Activated CD4-positive, alpha-beta T cell treated with anti-CD3 and anti-CD28 coated beads, Interleukin-2, amount 50 U/mL, for 48 hours (primary cell): Measurements from ENCODE around the gene GPR146.
A peak's percentile ranks its signal among the peaks of the same experiment; 100 is the strongest.
"Not testable (repeated sequence)": the region's sequence is repeated elsewhere in the genome, so short reads cannot be mapped to it uniquely, and the experiment has no call there.

Experiments
- DNase-seq, 2 experiments: peaks; one replicate each; pipeline ENCODE4 v3.0.0-alpha.2; 2020

The GPR146 gene, protein sequence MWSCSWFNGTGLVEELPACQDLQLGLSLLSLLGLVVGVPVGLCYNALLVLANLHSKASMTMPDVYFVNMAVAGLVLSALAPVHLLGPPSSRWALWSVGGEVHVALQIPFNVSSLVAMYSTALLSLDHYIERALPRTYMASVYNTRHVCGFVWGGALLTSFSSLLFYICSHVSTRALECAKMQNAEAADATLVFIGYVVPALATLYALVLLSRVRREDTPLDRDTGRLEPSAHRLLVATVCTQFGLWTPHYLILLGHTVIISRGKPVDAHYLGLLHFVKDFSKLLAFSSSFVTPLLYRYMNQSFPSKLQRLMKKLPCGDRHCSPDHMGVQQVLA

DNA sequence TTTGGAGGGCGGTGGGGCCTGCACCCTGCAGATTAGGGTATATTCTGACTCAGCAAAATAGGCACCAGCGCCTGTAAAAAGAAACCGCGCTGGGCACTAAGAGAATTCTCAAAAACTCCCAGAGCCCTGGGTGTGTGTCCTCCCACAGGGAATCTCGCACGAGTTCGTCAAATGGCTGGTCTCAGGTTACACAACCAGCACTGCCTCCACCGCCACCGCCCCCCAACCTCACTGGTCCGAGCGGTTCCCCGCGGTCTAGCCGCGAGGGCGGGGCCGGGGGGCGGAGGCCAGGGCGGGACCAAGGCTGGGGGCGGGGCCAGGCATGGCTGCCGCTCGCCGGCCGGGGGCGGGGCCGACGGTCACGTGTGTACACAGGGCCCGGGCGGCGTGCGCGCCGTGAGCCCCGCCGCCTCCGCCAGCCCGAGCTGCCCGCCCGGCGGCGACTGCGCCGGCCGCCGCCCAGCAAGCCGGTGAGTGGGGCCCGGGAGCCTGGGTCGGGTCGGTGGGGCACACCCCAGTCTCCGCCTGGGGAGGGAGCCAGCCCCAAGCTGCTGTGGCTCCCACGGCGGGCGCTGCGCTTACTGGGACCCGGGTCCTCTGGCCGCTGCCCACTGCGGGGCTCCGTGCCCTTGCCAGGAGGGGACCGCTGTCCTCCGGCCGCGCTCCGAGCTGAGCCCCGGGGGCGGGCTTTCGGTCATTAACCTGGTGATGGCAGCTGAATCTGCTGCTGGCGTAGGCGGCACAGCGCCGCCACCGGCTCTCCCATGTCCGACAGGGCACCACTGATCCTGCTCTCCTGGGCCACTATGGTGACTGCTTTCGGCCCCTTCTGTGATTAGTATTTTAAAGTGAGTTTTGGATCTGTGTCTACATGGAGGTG is at the start of gene GPR146:
TSS of gene GPR146 (plus strand) at position 358 of the 880 bp plus-strand sequence. CDS start 12,970 bp downstream, outside the sequence.
- DNase-seq, result peak; percentile 95 to 97

DNA sequence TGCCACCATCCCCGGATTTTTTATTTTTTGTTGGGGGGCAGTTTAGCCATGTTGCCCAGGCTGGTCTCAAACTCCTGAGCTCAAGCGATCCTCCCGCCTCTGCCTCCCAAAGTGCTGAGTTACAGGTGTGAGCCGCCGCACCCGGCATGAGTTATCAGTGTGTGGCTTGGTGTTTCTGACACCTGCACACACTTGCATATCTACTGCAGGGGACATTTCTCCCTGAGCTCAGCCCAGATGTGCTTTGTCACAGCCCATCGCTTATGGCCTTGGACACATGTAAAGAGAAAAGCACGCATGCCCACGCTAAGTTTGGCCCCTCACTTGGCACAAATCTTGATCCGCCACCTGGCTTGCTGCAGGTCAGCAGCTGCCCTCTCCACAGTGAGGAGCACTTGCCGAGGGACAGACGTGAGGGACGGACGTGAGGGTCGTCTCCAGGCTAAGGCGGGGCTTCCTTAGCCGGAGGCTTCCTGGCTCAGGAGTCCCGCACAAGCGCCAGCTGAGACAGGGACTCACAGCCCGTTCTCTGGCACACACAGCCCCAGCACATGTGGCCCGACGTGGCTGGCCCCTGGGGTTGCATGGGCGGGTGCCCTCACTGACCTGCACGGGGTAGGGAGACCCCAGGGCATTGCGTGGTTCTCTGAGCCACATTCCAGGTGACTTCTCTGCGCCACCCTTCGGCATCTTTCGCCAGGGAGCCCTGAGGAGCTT is 49.6 kb upstream of the GPR146 start:
- no peak for DNase-seq

DNA sequence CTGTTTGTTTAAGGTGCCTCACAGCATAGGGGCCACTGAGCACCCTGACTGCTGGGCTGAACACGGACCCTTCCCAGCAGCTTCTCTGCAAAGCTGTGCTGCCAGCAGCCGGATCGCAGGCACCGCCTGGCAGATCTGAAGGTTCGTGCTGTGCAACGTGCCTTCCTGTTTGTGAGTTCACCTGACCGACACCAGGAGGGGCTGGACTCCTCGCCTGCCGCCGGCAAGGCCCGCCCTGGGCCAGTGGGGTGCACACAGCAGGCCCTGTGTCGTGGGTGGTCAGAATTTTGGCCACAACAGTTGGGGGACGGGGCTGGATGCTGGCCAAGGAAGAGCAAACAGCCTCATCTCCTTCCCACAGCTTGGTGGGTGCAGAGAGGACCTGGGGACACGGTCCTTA is 48.8 kb upstream of the GPR146 start:
- no peak for DNase-seq

DNA sequence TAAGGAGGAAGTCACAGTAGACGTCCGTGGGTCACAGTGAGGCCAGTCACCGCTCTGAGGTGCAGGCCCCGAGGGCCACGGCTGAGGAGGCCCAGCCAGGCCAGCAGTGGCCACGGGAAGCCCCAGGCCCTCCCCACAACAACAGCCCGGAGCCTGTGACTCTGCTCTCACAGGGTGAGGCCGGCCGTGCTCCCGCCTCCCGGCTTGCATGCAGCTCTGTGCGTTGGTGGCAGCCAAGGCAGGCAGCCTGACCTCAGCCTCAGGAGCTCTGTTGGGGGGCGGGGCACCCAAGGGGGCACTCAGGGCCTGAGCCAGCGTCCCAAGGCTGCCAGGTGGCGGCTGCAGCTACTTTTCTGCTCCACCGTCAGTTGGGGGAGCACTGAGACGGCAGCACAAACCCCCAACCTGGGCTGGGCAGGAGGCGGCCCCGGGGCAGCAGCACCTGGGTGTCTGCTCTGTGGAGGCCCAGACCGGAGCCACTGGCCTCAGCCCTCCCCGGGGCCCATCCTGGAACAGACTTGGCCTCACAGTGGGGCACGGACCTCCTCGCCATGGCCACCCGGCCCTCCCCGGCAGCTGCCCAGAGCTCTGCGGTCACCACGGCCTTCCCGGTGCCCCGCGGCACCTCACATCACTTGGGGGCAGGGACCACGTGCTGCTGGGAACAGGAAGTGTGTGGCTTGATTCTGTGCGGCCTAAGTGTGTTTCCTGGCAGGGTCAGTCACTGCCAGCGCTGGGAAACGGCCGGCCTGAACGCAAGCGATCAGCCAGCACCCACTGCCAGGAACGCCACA is 48.1 kb upstream of the GPR146 start:
- DNase-seq, result no peak

DNA sequence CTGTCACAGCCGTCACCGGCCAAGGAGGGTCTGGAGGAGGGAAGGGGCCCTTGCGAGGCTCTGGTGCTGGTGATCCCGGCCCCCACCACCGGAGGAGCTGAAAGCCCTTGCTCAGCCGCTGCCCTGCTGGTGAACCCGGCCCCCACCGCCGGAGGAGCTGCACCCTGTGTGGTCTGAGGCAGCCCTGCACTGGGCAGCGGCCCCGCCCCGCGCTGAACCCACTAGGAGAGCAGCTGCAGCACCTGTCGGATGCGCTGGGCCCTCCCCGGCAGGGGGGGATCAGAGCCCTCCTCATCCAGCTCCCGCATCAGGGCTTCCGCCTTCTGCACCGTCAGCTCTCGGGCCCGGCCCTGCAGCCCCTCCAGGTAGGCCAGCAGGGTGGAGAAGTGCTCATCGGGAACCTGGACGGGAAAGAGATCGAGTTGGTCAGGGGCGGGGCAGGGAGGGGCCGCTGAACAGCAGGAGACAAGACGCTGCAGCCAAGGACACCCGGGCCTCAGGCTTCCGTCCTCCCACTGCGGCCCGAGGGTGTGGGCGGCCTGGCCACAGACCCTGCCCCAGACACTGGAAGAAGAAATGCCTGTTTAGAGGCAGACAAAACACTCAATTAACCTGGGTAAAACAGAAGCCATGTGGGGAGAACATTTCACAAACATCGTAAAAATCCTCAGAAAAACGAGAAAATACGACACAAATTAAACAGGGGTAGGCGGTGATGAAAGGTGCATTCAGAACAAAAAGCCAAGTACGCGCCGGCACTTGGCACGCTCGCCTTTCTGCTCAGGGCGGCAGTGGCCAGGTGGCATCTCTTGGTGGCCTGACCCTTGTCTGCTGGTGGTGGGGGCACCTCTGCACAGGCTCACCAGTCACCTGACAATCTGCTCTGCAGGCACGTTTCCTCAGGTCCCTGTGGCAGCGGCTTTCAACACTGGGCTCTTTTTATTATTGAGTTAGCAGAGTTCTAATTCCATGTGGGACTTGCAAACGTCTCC is 46.6 kb upstream of the GPR146 start:
- DNase-seq, result no peak

DNA sequence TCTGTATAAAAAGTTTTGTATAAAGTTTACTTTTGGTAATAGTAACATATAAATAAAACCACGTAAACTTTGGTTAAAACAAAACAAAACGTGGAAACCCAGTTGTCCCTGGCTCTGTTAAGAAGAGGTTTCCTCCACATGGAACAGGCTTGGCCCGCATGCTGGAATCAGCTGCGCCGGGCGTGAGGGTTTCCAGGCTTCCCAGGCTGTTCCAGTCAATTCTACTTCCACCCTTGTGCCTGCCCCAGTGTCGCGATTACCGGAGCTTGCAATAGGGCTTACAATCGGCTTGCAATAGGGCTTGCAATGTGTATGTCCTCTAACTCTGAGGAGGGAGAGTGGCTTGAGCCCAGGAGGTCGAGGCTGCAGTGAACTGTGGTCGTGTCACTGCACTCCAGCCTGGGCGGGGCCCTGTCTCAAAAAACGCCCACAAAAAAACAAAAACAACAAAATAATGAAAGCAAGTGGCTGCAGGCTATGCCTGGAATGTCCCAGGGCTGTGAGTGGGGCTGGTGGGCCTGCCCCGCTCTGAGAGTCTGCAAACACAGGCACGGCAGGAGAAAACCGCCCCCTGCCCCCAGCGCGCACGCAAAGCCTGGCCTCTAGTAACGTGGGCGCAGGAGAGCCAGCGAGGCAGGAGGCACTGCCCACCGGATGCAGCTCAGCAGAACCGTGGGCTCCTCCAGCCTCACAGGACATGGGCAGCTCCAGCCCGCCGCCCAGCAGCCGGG is 45.0 kb upstream of the GPR146 start:
- no peak for DNase-seq

DNA sequence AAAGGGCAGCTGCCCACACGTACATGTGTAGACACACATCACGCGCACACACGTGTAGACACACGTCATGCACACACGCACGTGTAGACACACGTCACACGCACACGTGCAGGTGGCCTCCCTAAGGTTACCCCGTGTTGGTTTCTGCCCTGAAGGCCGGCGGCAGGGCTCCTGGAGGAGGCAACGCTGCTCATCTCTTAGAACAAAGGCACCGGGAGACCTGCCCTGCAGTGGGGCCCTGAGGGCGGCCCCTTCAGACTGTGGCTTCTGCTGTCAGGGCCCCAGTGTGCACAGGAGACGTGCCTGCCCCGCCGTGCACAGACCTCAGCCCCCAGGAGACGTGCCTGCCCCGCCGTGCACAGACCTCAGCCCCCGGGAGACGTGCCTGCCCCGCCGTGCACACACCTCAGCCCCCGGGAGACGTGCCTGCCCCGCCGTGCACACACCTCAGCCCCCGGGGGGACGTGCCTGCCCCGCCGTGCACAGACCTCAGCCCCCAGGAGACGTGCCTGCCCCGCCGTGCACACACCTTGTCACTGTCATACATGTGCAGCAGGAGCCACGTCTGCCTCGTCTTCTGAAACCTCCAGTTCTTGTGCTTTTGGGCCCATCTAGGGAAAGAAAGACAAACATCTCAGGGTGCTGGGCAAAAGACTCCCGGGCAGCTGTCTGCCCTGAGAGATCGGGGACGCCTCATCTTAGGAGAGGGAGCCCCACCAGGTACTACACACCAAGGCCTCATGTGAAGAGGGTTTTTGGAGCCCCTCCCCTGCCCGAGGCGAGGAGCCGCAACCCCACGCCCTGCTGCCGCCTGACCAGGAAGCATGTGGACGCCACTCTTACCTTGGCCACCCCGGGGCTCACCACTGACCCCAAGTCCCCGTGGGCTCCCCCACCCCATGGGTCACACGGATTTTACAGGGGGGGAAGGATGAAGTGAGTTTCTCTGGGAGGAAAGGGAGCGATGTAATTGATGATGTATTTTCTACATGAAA is 44.1 kb upstream of the GPR146 start:
- no peak for DNase-seq

DNA sequence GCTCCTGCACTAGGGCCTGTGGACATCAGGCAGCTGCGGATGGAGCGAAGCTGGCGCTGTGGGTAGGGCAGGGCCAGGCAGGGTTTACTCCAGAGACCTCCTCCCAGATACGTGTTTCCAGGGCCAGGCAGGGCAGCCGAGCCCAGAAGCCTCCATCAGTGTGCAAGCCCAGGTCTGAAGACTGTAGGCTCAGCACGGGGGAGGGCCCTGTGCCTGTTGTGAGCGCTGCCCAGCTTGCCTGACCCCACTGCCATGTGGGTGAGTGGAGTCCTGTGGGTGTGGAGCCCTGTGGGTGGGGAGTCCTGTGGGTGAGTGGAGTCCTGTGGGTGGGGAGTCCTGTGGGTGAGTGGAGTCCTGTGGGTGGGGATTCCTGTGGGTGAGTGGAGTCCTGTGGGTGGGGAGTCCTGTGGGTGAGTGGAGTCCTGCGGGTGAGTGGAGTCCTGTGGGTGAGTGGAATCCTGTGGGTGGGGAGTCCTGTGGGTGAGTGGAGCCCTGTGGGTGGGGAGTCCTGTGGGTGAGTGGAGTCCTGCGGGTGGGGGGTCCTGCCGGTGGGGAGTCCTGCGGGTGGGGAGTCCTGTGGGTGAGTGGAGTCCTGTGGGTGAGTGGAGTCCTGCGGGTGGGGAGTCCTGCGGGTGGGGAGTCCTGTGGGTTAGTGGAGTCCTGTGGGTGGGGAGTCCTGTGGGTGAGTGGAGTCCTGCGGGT is 43.1 kb upstream of the GPR146 start:
- DNase-seq, result not testable (repeated sequence)

DNA sequence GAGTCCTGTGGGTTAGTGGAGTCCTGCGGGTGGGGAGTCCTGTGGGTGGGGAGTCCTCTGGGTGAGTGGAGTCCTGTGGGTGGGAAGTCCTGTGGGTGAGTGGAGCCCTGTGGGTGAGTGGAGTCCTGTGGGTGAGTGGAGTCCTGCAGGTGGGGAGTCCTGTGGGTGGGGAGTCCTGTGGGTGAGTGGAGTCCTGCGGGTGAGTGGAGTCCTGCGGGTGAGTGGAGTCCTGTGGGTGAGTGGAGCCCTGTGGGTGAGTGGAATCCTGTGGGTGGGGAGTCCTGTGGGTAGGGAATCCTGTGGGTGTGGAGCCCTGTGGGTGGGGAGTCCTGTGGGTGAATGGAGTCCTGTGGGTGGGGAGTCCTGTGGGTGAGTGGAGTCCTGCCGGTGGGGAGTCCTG is 42.3 kb upstream of the GPR146 start:
- not testable (repeated sequence) for DNase-seq

DNA sequence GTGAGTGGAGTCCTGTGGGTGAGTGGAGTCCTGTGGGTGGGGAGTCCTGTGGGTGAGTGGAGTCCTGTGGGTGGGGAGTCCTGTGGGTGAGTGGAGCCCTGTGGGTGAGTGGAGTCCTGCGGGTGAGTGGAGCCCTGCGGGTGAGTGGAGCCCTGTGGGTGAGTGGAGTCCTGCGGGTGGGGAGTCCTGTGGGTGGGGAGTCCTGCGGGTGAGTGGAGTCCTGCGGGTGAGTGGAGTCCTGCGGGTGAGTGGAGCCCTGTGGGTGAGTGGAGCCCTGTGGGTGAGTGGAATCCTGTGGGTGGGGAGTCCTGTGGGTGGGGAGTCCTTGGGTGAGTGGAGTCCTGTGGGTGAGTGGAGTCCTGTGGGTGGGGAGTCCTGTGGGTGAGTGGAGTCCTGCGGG is 41.9 kb upstream of the GPR146 start:
- not testable (repeated sequence) for DNase-seq

DNA sequence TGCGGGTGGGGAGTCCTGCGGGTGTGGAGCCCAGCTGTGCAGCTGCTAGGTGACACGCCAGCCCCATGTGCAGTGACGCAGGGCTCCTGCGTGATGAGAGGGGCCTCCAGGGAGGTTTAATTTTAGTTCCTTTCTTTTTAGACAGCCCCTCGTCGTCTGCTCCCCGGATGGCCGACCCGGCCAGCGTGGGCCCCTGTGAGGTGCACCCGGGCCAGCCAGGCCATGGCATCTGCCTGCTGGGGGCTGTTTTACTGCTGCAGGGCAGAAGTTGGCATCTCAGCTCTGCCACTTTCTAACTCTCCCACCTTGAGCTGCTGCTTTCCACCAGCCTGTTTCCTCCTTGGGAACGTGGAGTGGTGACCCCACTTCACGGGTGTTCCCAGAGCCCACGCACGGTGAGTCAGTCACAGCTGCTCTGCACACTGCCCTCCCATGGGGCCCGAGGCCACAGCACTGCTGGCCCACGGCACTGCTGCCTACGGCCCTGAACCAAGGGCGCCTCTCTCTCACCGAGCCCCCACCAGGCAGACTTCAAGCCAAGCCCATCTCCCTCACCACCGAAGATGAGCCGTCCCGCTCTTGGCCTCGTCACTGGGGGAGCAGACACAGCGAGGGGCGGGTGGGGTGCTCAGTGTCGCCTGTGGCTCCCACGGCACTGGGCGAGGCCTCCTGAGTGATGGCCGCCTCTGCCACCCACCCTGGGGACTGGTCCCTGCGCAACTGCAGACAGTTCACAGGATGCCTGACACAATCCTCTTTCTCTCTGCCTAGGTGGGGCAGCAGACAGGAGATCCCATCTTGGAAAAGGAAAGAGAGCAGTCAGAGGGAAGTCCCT is 40.1 kb upstream of the GPR146 start:
- DNase-seq, result no peak

DNA sequence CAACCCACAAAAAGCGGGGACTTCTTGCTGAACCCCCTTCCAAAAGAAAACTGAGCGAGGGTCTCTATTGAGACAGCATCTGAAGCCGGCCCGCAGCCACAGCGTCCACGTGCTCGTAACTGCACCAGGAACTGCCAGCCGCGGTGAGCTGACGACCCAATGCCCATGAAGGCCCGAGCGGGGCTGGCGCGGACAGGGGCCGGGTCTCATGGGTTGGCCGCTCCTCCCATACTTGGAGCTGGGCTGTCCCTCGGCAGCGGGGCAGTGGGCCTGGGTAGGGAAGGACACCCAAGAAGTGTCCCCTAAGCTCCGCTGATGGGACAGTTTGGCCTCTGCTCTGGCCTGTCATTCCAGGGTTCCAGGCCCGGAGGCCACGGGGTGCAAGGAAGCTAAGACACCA is 39.0 kb upstream of the GPR146 start:
- DNase-seq, result no peak

DNA sequence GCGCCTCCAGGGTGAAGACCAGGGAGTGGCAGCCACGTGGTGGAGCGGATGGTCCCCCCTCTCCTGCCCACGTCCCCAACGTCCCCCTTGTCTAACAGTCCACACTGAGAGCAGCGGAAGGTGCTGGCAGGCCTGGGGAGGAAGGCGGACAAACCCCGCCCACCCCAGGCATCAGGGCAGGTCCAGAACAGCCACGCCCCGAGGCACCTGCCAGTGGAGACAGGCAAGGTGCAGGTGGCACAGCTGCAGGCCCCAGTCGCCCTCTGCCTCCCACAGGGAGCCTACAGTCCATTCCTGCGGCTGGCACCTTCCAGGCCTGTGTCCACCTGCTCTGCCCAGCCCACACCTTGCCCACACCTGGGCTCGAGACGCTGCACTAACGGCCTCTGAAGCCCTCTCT is 36.4 kb upstream of the GPR146 start:
- DNase-seq, result no peak

DNA sequence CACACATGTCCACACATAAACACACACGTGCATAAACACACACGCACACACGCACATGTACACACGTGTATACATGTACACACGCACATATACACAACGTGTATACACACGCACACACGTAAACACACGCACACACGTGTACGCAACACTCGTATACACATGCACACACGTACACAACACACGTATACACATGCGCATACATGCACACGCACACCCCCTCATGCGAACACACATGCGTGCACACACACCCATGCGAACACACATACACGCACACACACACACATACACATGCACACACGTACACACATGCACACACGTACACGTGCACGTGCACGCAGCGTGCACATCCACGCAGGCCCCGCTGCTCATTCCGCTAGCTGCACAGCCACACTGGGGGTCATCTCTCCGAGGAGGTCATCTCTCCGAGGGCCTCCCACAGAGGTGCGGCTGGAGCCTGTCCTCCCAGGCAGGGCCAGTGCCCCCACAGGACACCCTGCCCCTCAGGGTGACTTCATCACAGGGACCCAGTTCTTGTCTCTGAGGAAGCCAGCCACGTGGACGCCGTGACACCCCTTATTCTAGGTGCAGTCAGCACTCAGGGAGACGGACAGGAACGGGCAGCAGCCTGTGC is 35.5 kb upstream of the GPR146 start:
- DNase-seq, result no peak

DNA sequence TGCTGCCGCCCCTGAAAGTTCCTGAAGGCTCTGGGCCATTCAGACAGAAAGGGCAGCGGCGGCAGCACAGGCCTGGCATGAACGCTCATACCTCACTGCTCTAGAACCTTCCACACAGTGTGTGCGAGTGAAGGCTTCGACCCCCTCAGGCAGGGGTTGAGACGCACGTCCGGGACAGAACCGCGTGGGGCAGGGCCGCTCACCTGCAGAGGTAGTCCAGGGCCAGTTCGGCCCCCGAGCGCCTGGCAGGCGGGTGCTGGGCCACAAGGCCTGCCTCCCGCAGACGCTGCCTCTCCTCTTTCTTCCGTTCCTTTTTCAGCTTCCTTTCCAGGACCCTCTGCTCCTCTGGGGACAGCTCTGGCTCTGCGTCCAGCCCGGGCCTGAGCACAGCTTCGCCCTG is 34.6 kb upstream of the GPR146 start:
- no peak for DNase-seq

DNA sequence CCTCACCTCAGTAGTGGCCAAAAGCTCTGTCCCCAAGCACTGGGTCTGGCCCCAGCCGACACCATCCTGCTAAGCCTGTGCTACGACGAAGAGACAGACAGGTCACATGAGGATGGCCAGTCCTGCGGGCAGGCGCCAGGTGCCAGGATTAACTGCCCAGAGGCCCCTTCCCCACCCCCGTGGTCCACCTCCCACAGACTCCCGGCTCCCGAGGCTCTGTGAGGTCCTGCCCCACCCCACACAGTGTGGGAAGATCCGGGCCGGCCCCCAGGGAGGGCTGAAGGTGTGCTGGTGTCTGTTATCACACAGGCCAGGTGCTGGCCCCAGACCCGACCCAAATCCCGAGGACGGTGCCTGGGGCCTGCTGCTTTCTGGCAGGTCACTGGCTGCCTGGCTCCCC is 34.1 kb upstream of the GPR146 start:
- DNase-seq, result no peak
